C4-2B (cell line): ENCODE results near the gene HGF.

Source experiments
- CTCF ChIP-seq: fragments of 450-650 bp; conservative IDR thresholded peaks from 2 replicates; pipeline ENCODE4 v1.5.1; 2017; ENCODE audit warnings: mild to moderate bottlenecking
- ZFX ChIP-seq: fragments of 450-650 bp; IDR thresholded peaks from 2 replicates; pipeline ENCODE4 v1.6.1; 2017

GRCh38 chr7:81652225-81652624 lies 117.6 kb downstream of the HGF start:
- no peak for TF ChIP-seq ZFX
- no peak for TF ChIP-seq CTCF
